ENCODE results near the gene FAM50B. TPM values are rescaled to one million over a fixed set of nuclear protein-coding genes. Genes with fewer than 3 reads are reported as not detected.
A peak's percentile ranks its signal among the peaks of the same experiment; 100 is the strongest.

FAM50B gene, protein sequence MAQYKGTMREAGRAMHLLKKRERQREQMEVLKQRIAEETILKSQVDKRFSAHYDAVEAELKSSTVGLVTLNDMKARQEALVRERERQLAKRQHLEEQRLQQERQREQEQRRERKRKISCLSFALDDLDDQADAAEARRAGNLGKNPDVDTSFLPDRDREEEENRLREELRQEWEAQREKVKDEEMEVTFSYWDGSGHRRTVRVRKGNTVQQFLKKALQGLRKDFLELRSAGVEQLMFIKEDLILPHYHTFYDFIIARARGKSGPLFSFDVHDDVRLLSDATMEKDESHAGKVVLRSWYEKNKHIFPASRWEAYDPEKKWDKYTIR
- 4.3 and 4.4 TPM in 2 replicates for total RNA-seq (2014; rRNA removed; shearing (Covaris generic))
- polyA plus RNA-seq (2016; fragmentation: Nextera tagmentation; extraction: Ambion mirVana) = 3.3 and 4.8 TPM in 2 replicates
- long read RNA-seq, transcript FAM50B-203 (2 exons, 1,643 nt) = major isoform, 6 of 9 reads
- long read RNA-seq, partial matches to known transcripts = 0 of 9 reads
- long read RNA-seq, other reads (novel, unspliced or antisense) = 0 of 9 reads

DNA sequence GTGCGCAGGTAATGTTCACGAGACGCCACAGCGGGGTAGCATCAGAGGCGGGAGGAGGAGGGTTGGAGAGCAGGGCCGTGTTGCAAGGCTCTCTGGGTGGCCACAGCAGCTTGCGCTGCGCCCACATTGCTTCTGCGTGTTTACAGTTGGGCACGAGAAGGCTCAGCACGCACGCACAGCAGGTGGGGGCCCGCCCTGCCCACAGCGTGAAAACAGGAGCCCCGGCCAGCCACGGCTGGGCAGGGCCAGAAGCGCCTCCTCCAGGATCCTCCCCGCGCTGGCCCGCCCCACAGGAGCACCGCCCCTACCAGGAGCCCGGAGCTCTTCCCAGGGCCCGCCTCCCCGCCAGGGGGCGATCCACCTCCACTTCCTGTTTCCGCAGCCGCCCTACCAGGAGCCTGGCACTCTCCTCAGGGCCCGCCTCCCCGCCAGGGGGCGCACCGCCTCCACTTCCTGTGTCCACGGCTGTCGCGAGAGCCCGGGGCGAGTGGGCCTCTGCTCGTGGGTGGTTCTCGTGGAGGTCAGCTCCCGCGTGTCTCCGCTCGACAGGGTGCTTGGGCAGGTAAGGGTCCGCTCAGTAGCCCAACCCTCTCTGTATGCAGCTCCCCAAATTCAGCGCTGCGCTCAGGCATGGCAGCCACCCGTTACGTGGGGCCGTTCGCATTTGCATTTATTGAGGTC lies at the start of gene FAM50B:
FAM50B (plus strand) TSS at position 449 of the 681 bp plus-strand sequence. CDS start 439 bp downstream, outside the sequence.
- no peaks in the 10 kb centered on the region for H3K9me3 Mint-ChIP-seq
- Histone ChIP-seq H4K20me1 (replicated peaks; ENCODE audit: insufficient read depth) (no peaks in the 10 kb centered on the region), H3K4me2 (peak within 1 kb of the TSS; percentile 88), H3K27me3 (ENCODE audit: insufficient read depth) (0 out of 2 replicates have a peak, but pooled peaks cover 5% of the 10 kb centered on the region), H3K9me2 (ENCODE audit: insufficient read depth) (no peaks in the 10 kb centered on the region), H3K4me3 (peak within 1 kb of the TSS; percentile 78), H3K36me3 (ENCODE audit: insufficient read depth) (no peaks in the 10 kb centered on the region), H3F3A (replicated peaks; ENCODE audit: low read depth) (no peaks in the 10 kb centered on the region), H3K27ac (ENCODE audit: low read depth) (no peak within 1 kb of the TSS), H3K79me2 (replicated peaks; ENCODE audit: insufficient read depth) (no peaks in the 10 kb centered on the region), H3K4me1 (ENCODE audit: insufficient read depth) (peaks cover 4% of the 10 kb centered on the region; the same call in 1 of the 2 replicates), H2AFZ (peak within 1 kb of the TSS; percentile 100)
- peak within 1 kb of the TSS; percentile 76 for H3K4me3 Mint-ChIP-seq
- H3K4me1 Mint-ChIP-seq = peaks cover 6% of the 10 kb centered on the region; the same call in 2 of the 3 replicates
- no peak within 1 kb of the TSS for H3K27ac Mint-ChIP-seq
- peak; percentile 97 for ATAC-seq
- peaks cover 11% of the 10 kb centered on the region; the same call in 1 of the 3 replicates for H3K36me3 Mint-ChIP-seq (ENCODE audit: low read depth)
- DNase-seq (ENCODE audit: low spot score) = peak; percentile 96
- peaks cover 7% of the 10 kb centered on the region for H3K27me3 Mint-ChIP-seq (ENCODE audit: insufficient read depth, low read depth, poor library complexity)
- TF ChIP-seq STAT1 (IDR thresholded peaks at IDR 0.05; ENCODE audit: unreplicated experiment) (no peak), ZNF331 (CRISPR knock-in tag; IDR thresholded peaks at IDR 0.05; ENCODE audit: low read depth) (no peak), NANOG (IDR thresholded peaks at IDR 0.05; ENCODE audit: borderline replicate concordance) (no peak), EZH2phosphoT487 (IDR thresholded peaks at IDR 0.05; ENCODE audit: unreplicated experiment) (no peak), CREB1 (CRISPR knock-in tag; IDR thresholded peaks at IDR 0.05; ENCODE audit: low read depth) (no peak), JUNB (IDR thresholded peaks at IDR 0.05; ENCODE audit: unreplicated experiment) (no peak), EZH2 (IDR thresholded peaks at IDR 0.05; ENCODE audit: low read depth, unreplicated experiment) (no peak), POLR2AphosphoS5 (IDR thresholded peaks at IDR 0.05; ENCODE audit: low read depth) (peak; percentile 65)
- TF ChIP-seq, protein P1, sequence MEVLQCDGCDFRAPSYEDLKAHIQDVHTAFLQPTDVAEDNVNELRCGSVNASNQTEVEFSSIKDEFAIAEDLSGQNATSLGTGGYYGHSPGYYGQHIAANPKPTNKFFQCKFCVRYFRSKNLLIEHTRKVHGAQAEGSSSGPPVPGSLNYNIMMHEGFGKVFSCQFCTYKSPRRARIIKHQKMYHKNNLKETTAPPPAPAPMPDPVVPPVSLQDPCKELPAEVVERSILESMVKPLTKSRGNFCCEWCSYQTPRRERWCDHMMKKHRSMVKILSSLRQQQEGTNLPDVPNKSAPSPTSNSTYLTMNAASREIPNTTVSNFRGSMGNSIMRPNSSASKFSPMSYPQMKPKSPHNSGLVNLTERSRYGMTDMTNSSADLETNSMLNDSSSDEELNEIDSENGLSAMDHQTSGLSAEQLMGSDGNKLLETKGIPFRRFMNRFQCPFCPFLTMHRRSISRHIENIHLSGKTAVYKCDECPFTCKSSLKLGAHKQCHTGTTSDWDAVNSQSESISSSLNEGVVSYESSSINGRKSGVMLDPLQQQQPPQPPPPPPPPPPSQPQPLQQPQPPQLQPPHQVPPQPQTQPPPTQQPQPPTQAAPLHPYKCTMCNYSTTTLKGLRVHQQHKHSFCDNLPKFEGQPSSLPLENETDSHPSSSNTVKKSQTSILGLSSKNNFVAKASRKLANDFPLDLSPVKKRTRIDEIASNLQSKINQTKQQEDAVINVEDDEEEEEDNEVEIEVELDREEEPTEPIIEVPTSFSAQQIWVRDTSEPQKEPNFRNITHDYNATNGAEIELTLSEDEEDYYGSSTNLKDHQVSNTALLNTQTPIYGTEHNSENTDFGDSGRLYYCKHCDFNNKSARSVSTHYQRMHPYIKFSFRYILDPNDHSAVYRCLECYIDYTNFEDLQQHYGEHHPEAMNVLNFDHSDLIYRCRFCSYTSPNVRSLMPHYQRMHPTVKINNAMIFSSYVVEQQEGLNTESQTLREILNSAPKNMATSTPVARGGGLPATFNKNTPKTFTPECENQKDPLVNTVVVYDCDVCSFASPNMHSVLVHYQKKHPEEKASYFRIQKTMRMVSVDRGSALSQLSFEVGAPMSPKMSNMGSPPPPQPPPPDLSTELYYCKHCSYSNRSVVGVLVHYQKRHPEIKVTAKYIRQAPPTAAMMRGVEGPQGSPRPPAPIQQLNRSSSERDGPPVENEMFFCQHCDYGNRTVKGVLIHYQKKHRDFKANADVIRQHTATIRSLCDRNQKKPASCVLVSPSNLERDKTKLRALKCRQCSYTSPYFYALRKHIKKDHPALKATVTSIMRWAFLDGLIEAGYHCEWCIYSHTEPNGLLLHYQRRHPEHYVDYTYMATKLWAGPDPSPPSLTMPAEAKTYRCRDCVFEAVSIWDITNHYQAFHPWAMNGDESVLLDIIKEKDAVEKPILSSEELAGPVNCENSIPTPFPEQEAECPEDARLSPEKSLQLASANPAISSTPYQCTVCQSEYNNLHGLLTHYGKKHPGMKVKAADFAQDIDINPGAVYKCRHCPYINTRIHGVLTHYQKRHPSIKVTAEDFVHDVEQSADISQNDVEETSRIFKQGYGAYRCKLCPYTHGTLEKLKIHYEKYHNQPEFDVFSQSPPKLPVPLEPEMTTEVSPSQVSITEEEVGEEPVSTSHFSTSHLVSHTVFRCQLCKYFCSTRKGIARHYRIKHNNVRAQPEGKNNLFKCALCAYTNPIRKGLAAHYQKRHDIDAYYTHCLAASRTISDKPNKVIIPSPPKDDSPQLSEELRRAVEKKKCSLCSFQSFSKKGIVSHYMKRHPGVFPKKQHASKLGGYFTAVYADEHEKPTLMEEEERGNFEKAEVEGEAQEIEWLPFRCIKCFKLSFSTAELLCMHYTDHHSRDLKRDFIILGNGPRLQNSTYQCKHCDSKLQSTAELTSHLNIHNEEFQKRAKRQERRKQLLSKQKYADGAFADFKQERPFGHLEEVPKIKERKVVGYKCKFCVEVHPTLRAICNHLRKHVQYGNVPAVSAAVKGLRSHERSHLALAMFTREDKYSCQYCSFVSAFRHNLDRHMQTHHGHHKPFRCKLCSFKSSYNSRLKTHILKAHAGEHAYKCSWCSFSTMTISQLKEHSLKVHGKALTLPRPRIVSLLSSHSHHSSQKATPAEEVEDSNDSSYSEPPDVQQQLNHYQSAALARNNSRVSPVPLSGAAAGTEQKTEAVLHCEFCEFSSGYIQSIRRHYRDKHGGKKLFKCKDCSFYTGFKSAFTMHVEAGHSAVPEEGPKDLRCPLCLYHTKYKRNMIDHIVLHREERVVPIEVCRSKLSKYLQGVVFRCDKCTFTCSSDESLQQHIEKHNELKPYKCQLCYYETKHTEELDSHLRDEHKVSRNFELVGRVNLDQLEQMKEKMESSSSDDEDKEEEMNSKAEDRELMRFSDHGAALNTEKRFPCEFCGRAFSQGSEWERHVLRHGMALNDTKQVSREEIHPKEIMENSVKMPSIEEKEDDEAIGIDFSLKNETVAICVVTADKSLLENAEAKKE (CRISPR knock-in tag; IDR thresholded peaks at IDR 0.05) = no peak
- TF ChIP-seq, protein P2, sequence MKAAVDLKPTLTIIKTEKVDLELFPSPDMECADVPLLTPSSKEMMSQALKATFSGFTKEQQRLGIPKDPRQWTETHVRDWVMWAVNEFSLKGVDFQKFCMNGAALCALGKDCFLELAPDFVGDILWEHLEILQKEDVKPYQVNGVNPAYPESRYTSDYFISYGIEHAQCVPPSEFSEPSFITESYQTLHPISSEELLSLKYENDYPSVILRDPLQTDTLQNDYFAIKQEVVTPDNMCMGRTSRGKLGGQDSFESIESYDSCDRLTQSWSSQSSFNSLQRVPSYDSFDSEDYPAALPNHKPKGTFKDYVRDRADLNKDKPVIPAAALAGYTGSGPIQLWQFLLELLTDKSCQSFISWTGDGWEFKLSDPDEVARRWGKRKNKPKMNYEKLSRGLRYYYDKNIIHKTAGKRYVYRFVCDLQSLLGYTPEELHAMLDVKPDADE (IDR thresholded peaks at IDR 0.05) = peak; percentile 48; the same call in 1 of the 2 replicates
- TF ChIP-seq, protein P3, sequence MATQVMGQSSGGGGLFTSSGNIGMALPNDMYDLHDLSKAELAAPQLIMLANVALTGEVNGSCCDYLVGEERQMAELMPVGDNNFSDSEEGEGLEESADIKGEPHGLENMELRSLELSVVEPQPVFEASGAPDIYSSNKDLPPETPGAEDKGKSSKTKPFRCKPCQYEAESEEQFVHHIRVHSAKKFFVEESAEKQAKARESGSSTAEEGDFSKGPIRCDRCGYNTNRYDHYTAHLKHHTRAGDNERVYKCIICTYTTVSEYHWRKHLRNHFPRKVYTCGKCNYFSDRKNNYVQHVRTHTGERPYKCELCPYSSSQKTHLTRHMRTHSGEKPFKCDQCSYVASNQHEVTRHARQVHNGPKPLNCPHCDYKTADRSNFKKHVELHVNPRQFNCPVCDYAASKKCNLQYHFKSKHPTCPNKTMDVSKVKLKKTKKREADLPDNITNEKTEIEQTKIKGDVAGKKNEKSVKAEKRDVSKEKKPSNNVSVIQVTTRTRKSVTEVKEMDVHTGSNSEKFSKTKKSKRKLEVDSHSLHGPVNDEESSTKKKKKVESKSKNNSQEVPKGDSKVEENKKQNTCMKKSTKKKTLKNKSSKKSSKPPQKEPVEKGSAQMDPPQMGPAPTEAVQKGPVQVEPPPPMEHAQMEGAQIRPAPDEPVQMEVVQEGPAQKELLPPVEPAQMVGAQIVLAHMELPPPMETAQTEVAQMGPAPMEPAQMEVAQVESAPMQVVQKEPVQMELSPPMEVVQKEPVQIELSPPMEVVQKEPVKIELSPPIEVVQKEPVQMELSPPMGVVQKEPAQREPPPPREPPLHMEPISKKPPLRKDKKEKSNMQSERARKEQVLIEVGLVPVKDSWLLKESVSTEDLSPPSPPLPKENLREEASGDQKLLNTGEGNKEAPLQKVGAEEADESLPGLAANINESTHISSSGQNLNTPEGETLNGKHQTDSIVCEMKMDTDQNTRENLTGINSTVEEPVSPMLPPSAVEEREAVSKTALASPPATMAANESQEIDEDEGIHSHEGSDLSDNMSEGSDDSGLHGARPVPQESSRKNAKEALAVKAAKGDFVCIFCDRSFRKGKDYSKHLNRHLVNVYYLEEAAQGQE (IDR thresholded peaks at IDR 0.05; ENCODE audit: unreplicated experiment) = no peak
- TF ChIP-seq, protein P4, sequence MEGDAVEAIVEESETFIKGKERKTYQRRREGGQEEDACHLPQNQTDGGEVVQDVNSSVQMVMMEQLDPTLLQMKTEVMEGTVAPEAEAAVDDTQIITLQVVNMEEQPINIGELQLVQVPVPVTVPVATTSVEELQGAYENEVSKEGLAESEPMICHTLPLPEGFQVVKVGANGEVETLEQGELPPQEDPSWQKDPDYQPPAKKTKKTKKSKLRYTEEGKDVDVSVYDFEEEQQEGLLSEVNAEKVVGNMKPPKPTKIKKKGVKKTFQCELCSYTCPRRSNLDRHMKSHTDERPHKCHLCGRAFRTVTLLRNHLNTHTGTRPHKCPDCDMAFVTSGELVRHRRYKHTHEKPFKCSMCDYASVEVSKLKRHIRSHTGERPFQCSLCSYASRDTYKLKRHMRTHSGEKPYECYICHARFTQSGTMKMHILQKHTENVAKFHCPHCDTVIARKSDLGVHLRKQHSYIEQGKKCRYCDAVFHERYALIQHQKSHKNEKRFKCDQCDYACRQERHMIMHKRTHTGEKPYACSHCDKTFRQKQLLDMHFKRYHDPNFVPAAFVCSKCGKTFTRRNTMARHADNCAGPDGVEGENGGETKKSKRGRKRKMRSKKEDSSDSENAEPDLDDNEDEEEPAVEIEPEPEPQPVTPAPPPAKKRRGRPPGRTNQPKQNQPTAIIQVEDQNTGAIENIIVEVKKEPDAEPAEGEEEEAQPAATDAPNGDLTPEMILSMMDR (conservative IDR thresholded peaks at IDR 0.05; ENCODE audit: low read depth in 2 of 2) = peak; percentile 98 to 99

All from GM23338 (cell line).